ENCODE data around the gene ADH4. TPM values are rescaled to one million over a fixed set of nuclear protein-coding genes. Genes with fewer than 3 reads are reported as not detected.

Gene ADH4
- total RNA-seq, 1 experiment from 2014 or later: 0.11 TPM

GRCh38 chr4:99076292-99076976 lies 67.7 kb downstream of the ADH4 start (continued):
- TF ChIP-seq TP53 (CRISPR knock-in tag; IDR thresholded peaks at IDR 0.05) (no peak), ZMAT4 (CRISPR knock-in tag; IDR thresholded peaks at IDR 0.05) (no peak)

DNA sequence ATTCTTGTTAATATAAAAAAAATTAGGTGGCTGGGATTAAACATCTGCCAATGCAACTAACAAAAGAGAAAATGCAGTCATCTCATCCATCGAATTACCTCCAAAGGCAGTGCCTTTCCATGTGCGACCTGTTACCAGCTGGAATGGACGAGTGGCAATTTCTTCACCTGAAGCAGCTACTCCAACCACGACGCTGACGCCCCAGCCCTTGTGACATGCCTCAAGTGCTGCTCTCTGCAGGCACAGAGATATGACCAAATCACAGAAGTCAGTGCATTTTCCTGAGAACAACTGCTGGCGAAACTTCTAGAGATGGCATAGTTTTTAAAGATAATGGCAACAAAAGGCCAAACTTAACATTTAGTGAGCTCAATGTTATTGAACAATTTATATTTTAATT lies 69.3 kb downstream of the ADH4 start:
- ChIA-PET CTCF (interaction anchor here (0.6 kb wide), 1 partner anchor 336 kb away, joined by 3 read pairs; no protein-coding TSS in a partner anchor), POLR2A (interaction anchor here (0.6 to 0.7 kb wide), 2 partner anchors 80 to 880 kb away, joined by 3 read pairs; no protein-coding TSS in a partner anchor)
- Mint-ChIP-seq H3K4me3 (no peak overlapping the region), H3K27me3 (ENCODE audit: low read depth) (no peaks in the 10 kb centered on the region), H3K36me3 (peaks cover 80% of the 10 kb centered on the region), H3K9me3 (no peaks in the 10 kb centered on the region), H3K4me1 (no peaks in the 10 kb centered on the region), H3K27ac (no peak overlapping the region)
- ATAC-seq: no peak
- no peak for DNase-seq (ENCODE audit: low spot score)
- no peak for TF ChIP-seq OVOL2 (CRISPR knock-in tag; IDR thresholded peaks at IDR 0.05; ENCODE audit: borderline replicate concordance)
- no peak for TF ChIP-seq MAX (CRISPR knock-in tag; IDR thresholded peaks at IDR 0.05)
- TF ChIP-seq ZBTB21 (CRISPR knock-in tag; IDR thresholded peaks at IDR 0.05; ENCODE audit: borderline replicate concordance): no peak
- TF ChIP-seq TCF7 (CRISPR knock-in tag; IDR thresholded peaks at IDR 0.05; ENCODE audit: low read depth): no peak
- TF ChIP-seq, protein P1, sequence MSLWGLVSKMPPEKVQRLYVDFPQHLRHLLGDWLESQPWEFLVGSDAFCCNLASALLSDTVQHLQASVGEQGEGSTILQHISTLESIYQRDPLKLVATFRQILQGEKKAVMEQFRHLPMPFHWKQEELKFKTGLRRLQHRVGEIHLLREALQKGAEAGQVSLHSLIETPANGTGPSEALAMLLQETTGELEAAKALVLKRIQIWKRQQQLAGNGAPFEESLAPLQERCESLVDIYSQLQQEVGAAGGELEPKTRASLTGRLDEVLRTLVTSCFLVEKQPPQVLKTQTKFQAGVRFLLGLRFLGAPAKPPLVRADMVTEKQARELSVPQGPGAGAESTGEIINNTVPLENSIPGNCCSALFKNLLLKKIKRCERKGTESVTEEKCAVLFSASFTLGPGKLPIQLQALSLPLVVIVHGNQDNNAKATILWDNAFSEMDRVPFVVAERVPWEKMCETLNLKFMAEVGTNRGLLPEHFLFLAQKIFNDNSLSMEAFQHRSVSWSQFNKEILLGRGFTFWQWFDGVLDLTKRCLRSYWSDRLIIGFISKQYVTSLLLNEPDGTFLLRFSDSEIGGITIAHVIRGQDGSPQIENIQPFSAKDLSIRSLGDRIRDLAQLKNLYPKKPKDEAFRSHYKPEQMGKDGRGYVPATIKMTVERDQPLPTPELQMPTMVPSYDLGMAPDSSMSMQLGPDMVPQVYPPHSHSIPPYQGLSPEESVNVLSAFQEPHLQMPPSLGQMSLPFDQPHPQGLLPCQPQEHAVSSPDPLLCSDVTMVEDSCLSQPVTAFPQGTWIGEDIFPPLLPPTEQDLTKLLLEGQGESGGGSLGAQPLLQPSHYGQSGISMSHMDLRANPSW (CRISPR knock-in tag; conservative IDR thresholded peaks at IDR 0.05; ENCODE audit: low read depth): no peak
- no peak for TF ChIP-seq ZNF263 (CRISPR knock-in tag; IDR thresholded peaks at IDR 0.05; ENCODE audit: low read depth)
- no peak for TF ChIP-seq CREB1 (CRISPR knock-in tag; IDR thresholded peaks at IDR 0.05)
- no peak for TF ChIP-seq GABPB1 (CRISPR knock-in tag; IDR thresholded peaks at IDR 0.05)

Other genes with a start within 250 kb of the ADH4 start
- gene EIF4E, start 215.2 kb downstream of the ADH4 start, total RNA-seq (2021): 146 to 174 TPM (median 155 TPM) in 3 replicates
- gene METAP1, start 148.6 kb downstream of the ADH4 start, total RNA-seq (2021): 86.7 to 102 TPM (median 91.4 TPM) in 3 replicates
- 244 to 252 TPM (median 247 TPM) in 3 replicates for gene ADH5, start 55.5 kb downstream of the ADH4 start, total RNA-seq (2021)
- 0.07 TPM in 1 of 3 replicates, not detected in the others for gene ADH6, start 74.9 kb upstream of the ADH4 start, total RNA-seq (2021)
- 0.11 TPM in 1 of 3 replicates, not detected in the others for gene ADH1A, start 146.7 kb upstream of the ADH4 start, total RNA-seq (2021)
- gene ADH1B, start 177.1 kb upstream of the ADH4 start, total RNA-seq (2021): 1.0 to 1.7 TPM (median 1.5 TPM) in 3 replicates
- gene ADH1C, start 208.4 kb upstream of the ADH4 start, total RNA-seq (2021): 0.22 to 0.23 TPM in 2 of 3 replicates, not detected in the other